Measurements from ENCODE around the gene CYP4V2.
A peak's percentile ranks its signal among the peaks of the same experiment; 100 is the strongest.

CYP4V2 gene

DNA sequence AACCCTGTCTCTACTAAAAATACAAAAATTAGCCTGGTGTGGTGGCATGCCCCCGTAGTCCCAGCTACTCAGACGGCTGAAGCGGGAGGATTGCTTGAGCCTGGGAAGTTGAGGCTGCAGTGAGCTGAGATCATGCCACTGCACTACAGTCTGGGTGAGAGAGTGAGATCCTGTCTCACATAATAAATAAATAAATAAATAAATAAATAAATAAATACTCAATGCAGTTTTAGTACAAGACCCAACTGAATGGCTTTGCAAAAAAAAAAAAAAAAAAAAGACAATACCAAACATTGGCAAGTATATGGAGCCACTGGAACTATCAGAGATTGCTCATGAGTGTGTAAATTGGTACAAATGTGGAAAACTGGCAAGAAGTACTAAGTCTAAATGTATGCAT, 3.3 kb upstream of the CYP4V2 start:
- DNase-seq (ENCODE audit: low read depth): no peak

DNA sequence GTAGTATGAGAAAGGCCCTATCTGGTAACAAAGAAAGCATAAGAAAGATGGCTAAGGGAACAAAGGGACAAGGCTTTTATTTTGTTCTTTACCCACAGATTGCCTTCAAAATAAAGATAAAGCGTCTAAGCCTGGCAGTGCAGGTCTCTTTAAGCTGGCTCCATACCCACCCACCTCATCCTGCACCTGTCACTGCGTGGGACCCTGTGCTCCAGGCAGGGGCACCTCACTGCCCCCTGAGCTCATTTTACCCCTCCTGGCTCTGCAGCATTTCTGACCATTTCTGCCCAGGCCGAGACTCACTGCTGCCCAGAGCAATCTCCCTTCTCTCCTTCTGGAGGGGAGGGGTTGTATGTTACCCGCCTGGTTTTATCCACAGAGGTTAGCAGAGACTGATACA, 1.7 kb upstream of the CYP4V2 start:
- DNase-seq (ENCODE audit: low read depth): no peak

DNA sequence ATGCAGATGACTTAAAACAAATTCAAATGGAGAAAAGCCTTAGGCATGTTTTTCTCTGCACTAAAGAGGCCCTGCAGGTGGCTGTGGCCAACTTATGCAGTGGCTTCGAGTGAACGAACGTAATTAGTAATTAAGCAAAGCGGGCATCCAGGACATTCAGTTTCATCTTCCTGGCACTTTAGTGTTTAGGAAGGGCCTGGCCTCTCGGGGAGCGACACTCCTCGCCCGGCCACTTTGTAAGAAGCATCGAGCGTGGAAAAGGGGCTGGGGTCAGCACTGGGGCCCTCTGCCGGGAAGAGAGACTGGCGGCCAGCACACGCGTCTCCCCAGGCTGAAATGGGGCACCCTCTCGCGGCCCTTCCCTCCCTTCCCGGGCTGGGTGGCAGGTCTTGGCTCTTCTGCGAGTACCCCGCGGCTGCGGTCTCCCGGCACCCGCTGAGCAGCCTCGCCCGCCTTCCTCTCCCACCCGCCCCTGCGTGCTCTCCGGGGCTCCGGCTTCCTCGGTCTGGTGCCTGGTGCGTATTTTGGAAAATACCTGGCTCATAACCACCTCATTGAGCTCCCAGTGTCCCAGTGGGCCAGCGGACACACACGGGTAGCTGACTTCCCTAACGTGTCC, 677 bp upstream of the CYP4V2 start:
- peak; percentile 21 for DNase-seq (ENCODE audit: low read depth)

DNA sequence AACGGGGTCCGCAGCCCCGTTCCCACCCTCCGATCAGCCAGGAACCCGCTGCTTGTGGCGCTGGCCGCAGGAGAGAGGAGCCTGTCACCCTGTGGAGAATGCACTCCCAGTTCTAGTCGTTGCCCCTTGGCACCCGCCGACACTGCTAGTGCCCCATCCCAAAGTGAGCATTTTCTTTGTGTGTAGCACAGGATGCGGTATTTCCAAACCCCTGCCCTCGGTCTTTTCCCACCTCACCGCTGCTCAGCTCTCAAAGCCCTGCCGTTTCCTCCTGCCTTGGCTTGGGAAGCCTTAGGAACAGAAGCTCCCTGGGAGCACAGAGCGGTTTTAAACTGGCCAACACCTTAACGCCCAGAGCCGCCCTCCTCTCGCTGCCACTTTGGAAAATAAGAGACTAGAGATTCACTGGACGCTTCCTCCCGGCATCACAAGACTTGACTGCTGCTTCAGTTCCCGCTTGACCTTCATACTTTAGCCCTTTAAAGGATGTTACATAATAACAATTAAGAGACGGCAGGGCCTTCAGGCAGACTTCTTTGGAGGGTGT, 772 bp downstream of the CYP4V2 start:
- no peak for DNase-seq (ENCODE audit: low read depth)

DNA sequence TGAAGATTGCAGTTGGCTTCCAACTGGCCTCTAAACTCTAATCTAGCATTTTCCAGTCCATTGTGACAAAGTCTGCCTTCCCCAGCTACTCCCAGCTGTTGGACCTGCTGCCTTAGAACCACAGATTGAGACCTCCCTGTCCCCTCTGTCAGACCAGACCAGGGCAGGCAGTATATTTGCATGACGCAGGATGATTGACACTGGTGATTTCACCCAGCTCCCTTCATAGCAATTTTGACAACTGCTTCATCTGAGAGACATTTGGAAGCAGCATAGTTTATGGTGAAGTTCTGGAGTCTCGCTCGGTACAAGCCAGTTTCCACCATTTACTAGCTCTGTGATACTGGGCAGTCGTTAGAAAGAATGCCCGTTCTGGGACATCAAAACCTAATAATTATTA, 2.5 kb downstream of the CYP4V2 start:
- DNase-seq (ENCODE audit: low read depth): no peak

DNA sequence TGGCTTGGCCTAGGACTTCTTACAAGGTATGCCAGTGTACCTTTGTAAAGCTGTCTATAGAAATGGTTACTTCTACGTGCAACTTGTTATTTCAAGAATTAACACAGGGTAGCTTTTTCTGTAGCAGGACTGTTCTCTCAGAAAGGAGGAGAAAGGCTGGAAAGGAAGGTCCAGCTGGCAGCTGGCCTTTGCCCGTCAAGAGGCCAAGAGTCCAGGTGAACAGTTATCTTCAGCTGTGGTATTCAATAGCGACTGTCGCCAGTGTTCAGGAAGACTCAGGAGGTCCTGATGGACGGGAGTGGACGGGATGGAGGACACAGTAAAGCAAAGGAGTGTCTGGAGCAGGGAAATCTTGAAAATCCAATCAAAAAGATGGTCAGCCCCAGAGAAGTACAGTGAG, 4.7 kb downstream of the CYP4V2 start:
- no peak for DNase-seq (ENCODE audit: low read depth)

DNA sequence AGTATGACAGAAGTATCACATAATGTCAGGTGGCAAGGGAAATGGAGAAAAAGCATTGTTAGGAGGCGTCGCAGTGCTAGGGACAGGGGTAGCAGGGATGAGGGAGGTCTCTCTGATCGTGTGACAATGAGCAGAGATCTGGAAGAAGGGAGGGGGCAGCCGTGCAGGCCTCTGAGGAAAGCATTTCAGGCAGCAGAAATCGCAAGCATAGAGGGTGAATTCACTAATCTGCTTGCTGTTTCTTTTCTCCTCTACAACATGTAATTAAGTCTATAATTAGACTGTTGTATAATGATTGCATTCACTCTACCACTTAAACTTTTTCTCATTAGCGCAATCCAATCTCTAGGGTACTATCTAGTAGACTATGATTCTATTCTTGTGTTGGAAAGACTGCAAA, 9.1 kb downstream of the CYP4V2 start:
- no peak for DNase-seq (ENCODE audit: low read depth)

DNA sequence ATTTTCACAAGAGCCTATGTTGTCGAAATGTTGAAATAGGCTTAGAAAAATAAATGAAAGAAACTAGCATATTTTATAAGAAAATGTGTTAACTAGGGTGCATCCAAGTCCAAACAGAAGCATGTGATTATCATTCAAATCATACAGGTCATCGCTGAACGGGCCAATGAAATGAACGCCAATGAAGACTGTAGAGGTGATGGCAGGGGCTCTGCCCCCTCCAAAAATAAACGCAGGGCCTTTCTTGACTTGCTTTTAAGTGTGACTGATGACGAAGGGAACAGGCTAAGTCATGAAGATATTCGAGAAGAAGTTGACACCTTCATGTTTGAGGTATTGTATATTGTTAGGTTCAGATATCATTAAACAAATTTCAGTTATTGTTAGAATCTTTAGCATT, 9.6 kb downstream of the CYP4V2 start:
- no peak for DNase-seq (ENCODE audit: low read depth)

DNA sequence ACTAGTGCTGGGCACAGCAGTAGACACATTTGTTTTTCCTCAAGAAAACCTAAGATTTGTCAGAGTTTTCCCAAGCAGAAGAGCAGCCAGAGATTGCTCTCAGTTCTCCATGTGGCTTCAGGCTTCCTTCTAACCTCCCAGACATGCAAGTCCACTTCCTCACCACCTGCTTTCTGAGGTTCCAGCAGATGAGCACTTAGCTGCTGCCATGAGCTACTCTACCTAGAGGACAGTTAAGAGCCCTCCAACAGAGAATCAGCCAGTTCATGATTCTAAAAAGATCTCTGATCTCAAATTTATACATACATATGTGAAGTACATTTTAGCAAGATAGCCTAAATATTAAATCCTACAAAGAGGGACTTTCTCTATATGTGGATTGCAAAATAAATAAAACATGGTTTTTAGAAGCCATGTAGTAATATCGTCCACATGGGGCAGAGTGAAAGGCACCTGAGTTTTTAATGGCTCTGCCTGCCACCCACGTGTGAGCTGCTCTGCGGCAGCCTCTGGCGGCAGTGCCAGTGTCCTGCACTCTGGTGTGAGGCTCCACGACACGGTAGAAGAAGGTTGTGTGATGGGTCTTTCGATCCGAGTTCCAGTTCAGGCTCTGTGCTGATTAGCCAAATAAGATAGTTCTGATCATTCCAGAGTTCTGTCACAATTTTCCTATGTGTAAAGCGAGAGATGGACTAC, 10.3 kb downstream of the CYP4V2 start:
- DNase-seq (ENCODE audit: low read depth): no peak

DNA sequence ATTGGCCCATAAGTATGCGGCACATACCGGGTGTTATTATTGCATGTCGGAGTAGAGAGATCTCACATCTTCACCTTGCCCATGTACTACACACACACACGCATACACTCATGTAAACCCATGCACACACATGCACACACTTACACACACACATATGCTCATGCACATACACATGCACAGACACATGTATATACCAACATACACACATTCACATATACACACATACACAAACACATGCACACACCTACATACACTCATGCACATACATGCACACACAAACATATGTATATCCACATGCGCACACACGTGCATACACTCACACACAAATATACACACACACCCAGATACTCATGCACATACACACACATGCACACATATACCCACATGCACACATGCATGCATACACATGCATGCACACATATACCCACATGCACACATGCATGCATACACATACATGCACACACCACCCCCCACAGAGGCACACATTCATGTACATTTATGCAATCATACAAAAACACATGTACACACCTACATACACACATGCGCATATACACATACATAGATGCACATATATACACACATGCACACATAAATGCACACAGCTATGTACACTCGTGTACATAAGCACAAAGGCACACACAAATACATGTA, 11.2 kb downstream of the CYP4V2 start:
- no peak for DNase-seq (ENCODE audit: low read depth)

DNA sequence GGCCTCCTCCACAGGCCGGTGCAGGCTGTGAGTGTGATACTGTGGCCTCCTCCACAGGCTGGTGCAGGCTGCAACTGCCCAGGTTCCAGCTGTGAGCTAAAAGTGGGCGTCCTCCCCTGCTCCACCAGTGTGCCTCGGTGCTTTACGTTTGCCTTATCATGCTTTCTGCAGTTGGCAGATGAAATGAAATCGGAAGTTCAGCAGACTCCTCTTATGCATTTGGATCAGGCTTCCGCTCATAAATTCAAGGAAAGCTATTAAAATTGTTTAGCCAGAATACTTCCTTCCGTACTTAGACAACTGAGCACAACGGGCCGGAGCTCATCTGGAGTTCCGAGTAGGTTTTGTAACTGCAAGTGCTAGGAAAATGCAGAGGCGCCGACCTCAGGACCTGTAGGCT, 12.0 kb downstream of the CYP4V2 start:
- no peak for DNase-seq (ENCODE audit: low read depth)

DNA sequence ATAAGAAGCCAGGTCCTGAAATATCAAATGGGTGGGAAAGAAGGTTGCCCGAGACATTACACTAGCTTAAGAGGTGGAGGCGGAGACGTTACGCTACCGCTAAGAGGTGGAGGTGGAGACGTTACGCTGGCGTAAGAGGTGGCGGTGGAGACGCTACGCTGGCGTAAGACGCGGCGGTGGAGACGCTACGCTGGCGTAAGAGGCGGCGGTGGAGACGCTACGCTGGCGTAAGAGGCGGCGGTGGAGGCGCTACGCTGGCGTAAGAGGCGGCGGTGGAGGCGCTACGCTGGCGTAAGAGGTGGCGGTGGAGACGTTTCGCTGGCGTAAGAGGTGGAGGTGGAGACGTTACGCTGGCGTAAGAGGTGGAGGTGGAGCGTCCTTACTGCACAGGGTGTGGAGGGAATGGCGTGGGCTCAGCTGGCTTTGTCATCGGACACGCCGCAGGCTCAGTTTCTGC, 12.8 kb downstream of the CYP4V2 start:
- DNase-seq (ENCODE audit: low read depth): no peak

DNA sequence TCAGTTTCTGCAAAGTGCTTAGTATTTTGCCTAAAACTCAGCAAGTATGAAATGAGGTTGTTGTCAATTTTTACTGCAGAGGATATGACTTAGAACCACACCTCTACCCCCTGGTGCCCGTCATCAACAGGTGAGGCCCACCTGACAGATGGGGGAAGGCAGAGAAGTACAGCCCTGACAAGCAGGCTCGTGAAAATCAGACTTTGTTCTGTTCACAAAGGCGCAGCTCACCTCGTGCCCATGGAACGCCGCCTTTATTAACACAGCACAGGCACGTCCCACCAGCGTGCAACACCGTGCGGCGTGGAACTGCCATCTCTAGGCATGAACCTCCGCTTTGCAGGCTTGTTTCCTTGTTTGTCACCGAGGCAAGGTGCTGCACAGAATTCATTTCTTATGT, 13.3 kb downstream of the CYP4V2 start:
- DNase-seq (ENCODE audit: low read depth): no peak

DNA sequence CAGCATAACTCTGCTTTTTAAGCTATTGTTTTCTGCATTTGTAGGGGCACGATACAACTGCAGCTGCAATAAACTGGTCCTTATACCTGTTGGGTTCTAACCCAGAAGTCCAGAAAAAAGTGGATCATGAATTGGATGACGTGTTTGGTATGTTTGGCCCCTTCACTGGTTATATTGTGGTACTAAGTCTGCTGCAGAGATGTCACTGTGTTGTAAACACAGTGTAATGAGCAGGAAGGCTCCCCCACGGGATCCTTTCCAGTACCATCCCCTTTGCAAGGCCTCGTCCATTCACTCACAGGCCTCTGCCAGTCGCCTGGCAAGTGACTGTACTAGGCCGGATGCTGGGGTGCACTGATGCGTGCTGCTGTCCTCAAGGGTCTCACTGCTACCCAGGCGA, 13.8 kb downstream of the CYP4V2 start:
- no peak for DNase-seq (ENCODE audit: low read depth)

DNA sequence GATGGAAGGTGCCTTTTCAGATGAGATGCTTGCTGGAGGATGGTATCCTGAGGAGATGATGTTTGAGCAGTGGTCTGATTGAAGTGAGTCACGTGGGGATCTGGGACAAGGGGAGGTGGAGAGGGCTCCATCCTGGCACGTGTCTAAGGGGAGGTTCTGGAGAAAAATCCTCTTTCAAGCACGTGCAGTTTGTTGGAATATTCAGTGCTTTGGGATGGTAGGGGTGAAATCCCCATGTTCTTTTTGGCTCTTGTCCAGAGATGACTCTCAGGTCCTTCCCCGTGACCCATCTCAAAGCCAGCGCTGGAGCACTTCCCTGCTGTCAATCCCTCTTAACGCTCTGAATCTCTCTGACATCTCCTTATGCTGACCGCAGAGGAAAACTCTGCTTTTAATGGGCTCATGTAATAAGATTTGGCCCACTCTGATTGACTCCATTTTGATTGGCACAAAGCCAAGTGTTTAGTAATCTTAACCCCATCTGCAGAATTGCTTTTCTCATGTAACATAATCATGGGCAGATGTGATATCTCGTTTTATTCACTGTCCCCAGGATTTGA, 25.2 kb downstream of the CYP4V2 start:
- no peak for DNase-seq (ENCODE audit: low read depth)

DNA sequence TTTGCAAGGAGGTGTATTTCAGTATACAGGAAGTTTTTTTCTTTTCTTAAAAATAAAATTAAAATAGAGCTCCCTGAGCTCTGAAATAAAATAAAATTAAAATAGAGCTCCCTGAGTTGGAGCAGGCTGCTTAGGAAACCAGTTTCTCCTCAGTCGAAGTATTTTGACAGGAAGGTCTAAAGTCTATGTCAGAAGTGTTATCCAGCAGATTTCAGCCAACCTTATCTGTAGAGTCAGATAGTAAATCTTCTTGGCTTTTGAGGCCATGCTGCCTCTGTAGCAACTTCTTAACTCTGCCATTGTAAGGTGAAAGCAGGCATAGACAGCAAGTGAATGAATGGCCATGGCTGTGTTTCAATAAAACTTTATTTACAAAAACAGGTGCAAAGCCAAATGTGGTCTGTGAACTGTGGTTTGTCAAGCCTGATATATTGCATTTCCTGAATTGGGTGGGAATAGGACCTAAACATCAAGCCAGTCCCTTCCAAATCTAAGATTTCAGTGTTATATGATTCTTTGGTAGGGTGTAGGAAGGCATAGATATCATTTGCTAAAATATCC, 26.4 kb downstream of the CYP4V2 start:
- no peak for DNase-seq (ENCODE audit: low read depth)

DNA sequence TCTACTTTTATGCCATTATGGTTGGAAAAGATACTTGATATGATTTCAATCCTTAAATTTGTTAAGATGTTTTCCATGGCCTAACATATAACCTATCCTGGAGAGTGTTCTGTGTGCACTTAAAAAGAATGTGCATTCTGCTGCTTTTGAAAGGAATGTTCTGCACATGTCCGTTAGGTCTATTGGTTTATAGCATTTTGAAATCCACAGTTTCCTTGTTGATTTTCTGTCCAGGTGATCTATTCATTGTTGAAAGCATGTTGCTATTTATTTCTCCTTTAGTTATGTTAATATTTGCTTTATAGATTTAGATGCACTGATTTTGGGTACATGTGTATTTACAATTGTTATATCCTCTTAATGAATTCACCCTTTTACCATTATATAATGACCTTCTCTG, 30.3 kb downstream of the CYP4V2 start:
- no peak for DNase-seq (ENCODE audit: low read depth)

DNA sequence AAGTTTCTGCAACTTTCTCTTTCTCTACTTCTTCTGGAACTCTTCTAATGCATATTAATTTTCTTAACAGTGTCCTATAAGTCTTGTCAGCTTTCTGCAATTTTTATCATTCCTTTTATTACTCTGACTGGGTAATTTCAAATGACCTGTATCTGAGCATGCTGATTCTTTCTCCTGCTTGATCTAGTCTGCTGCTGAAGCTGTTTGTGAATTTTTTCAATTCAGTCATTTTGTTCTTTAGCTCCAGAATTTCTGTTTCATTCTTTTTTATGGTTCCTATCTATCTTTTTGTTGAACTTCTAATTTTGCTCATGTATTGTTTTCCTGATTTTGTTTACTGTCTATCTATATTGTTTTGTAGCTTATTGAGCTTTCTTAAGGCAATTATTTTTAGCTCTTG, 34.5 kb downstream of the CYP4V2 start:
- no peak for DNase-seq (ENCODE audit: low read depth)

DNA sequence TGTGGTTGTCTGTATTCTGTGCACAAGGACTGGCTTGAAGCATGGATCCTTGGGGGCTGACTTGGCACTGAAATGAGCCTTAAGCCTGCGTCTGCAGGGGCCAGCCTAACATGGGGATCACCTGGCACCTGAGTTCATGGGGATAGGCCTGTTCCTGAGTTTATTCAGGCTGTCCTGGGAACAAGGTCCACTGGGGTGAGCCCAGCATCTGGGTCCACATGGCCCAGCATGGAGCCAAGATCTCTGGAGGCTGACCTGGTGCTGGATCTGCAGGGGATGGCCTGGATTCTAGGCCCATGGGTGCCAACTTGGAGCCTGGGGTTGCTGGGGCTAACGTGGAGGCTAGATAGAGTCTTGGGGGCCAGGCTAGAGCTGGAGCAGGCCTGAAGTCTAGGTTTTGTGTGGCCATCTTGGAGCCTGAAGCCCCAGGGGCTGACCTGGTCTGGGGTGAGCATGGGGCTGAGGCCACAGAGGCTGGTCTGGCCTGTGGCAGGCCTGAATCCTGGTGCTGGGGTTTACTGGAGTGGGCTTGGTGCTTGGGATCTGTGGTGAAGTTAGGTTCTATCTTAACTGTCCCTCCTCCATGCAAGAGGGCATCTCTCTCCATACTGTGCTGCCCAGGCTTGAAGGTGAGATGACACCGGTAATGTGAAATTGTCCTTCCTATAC, 35.3 kb downstream of the CYP4V2 start:
- DNase-seq (ENCODE audit: low read depth): no peak

DNA sequence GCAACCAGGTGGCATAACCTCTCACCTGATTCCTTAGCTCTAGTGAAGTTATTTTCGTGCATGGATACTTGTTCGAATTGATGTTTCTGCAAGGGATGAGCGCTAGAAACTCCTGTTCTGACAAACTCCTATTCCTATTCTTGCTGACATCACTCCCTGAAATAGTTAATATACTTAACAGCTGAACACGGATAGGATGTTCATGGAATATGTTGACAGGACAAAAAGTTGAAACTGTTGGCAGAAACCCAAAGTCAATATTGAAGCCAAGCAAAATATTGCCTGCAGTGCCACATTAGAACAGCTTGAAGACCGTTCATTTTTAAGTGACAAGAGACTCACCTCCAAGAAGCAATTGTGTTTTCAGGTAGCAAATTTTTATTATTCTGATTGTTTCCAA, 35.9 kb downstream of the CYP4V2 start, which contains the start of gene KLKB1:
Gene KLKB1 (plus strand): TSS at position 287 of the 400 bp plus-strand sequence. CDS start 689 bp downstream, outside the sequence.
- DNase-seq (ENCODE audit: low read depth): no peak

DNA sequence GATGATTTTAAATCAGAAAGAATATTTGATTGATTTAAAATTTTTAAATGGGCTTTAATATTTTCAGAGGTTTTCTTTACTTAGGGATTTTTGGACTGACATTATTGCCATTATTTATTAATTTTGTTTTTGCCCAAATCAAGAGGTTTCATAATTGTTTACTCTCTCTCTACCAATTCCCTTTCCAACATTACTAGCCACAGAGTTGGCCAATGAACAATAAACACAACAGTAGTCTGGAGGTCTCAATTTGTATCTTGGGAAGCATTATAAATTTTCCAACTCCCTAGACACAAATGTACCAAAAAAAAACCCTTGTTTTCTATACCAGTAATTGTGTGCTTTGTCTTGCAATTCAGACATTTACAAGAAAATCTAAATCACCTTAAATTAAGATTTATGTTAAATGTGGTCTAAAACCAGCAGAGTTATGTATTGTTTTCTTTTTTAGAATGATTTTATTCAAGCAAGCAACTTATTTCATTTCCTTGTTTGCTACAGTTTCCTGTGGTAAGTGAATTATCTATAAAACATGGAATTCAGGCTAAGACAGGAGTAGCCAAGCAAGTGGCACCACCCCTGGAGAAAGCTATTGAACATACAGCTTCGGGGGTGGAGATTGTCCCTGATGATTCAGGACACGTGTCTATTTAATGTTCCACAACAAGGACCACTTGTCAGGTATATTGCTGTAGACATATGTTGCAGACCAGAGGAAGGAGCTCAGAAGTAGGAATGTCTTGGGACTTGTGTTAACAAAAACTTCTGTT, 36.6 kb downstream of the CYP4V2 start:
- DNase-seq (ENCODE audit: low read depth): no peak

Data from T follicular helper cell (primary cell).